C4-2B (cell line): Measurements from ENCODE around the gene TANC1.

Experiments
- H3K27ac ChIP-seq: fragments of 450-650 bp; 2 replicates; pipeline ENCODE4 v1.5.1; 2017
- ZFX ChIP-seq: fragments of 450-650 bp; IDR thresholded peaks from 2 replicates; pipeline ENCODE4 v1.6.1; 2017
- TF ChIP-seq, protein P1 (sequence below): fragments of 450-650 bp; conservative IDR thresholded peaks from 2 replicates; pipeline ENCODE4 v1.5.1; 2017; ENCODE audit warnings: mild to moderate bottlenecking

The TANC1 gene

DNA sequence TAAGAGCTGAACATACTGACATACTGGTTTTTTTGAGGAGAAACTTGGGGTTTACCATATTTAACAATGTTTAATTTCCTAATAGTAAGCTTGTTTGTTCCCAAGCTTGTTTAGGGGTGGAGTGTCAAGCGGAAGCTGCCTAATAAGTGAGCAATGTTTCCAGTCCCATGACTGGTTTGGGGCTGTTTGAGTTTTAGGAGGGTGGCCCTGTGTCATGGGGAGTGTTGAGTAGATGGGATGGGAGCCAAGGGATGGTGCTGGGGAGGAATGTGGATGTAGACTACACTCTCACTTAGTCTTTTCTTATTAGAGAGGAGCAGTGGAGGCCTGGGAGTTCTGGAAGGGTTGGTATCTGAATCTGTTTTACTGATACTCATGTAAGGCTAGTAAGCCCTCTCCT lies 128.5 kb downstream of the TANC1 start:
- no peak overlapping the region; the same call in 1 of the 2 replicates for H3K27ac ChIP-seq
- TF ChIP-seq ZFX = no peak
- TF ChIP-seq, protein P1, sequence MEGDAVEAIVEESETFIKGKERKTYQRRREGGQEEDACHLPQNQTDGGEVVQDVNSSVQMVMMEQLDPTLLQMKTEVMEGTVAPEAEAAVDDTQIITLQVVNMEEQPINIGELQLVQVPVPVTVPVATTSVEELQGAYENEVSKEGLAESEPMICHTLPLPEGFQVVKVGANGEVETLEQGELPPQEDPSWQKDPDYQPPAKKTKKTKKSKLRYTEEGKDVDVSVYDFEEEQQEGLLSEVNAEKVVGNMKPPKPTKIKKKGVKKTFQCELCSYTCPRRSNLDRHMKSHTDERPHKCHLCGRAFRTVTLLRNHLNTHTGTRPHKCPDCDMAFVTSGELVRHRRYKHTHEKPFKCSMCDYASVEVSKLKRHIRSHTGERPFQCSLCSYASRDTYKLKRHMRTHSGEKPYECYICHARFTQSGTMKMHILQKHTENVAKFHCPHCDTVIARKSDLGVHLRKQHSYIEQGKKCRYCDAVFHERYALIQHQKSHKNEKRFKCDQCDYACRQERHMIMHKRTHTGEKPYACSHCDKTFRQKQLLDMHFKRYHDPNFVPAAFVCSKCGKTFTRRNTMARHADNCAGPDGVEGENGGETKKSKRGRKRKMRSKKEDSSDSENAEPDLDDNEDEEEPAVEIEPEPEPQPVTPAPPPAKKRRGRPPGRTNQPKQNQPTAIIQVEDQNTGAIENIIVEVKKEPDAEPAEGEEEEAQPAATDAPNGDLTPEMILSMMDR = no peak

DNA sequence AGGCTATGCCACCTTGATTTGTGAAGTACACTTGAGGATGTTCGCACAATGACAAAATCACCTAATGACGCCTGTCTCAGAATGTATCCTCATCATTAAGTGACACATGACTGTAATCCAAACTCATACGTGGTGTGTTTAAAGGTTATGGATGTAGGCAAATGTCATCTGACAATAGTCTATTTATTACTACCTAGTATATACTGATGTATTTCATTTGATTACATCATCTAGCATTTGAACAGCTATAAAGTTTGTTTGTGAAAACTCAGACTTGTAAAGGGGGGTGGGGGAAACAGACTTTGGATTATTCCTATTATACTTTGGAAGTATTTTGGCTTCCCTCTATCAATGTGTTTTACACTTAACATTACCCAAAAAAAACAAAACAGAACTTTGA lies 129.9 kb downstream of the TANC1 start:
- H3K27ac ChIP-seq = no peak overlapping the region
- TF ChIP-seq, protein P1 = no peak
- TF ChIP-seq ZFX = no peak

DNA sequence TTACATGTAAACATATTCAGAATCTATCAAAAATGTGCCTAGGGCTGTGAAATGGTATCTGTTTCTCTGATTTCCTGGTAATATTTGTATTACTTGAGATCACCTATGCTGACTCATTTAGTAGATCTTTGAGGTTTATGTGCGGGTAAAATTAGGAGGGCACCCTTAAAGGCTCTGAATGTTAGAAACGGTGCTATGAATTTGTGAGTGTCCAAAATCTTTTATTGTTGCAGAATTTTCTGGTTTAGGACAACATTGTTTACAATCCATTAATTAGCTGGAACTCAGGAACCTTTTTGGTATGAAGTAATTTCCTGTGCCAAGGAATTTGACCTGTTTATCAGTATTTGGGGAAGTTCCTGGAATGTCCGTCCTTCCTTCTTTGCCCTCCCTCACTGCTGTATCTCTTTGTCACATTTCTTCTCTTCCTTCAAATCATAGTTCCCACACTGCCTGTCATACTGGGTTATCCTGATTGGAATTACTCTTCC lies 130.5 kb downstream of the TANC1 start:
- no peak overlapping the region for H3K27ac ChIP-seq
- TF ChIP-seq, protein P1 = no peak
- TF ChIP-seq ZFX = no peak

DNA sequence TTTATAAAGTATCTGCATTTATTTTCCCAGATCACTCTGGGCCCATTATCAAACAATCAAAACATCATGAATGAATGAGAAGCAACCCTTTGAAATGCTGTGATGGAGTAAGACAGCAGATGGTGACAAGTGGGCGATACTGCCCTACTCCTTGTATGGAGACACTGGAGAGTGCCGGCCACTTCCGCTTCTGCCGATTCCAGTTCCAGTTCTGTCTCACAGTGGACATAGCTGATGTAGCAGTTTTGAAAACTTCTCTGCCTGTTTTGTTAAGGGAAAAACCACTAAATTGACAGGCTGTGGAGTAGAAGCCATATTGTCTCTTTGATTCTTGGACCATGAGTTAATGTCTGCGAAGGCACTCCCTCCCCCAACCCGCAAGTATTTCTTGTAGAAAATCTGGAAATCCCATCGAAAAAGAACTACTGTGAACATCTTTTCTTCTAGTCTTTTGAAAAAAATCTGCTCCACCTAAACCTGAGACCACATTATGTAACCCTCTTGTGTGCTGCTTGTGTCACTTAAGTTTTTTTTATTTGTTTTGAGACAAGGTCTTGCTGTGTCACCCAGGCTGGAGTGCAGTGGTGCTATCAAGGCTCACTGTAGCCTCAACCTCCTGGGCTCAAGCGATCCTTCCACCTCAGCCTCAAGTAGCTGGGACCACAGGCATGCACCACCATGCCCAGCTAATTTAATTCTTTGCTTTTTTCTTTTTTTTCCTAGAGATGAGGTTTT lies 133.5 kb downstream of the TANC1 start:
- no peak overlapping the region for H3K27ac ChIP-seq
- TF ChIP-seq, protein P1 = no peak
- TF ChIP-seq ZFX = no peak

DNA sequence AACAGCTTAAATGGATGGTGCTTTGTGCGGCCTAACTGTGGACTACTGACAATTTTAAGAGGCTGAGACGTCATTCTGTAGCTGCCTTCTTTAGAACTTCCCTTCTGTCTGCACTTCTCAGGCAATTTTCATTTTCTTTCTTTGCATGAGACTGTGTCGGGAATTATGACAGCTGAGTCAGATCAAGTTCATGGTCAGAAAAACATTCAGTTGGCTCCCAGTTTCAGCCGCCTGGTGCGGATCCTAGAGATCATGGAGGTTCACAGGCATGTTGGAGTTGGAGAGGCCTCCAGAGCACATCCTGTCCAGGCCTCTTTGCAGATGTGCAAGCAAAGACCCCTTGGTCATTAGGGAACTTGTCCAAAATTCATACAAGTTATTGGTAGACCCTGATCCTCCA lies 135.0 kb downstream of the TANC1 start:
- no peak overlapping the region for H3K27ac ChIP-seq

DNA sequence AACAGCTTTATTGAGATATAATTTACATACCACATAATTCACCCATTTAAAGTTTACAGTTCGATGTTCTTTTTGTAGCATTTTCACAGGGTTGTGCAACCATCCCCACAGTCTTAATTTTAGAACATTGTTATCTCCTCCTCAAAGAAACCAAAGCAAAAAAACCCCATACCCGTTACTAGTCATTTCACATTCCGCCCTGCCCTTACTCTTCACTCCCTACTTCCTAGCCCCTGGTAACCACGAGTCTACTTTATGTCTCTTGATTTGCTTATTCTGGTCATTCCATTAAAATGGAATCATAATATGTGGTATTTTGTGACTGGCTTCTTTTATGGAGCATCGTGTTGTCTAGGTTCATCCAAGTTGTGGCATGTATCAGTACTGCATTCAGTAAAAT lies 137.7 kb downstream of the TANC1 start:
- no peak overlapping the region for H3K27ac ChIP-seq
- TF ChIP-seq, protein P1 = no peak
- no peak for TF ChIP-seq ZFX

More for the DNA sequence above, 135.0 kb downstream of the TANC1 start:
- TF ChIP-seq, protein P1 = no peak
- TF ChIP-seq ZFX = no peak

DNA sequence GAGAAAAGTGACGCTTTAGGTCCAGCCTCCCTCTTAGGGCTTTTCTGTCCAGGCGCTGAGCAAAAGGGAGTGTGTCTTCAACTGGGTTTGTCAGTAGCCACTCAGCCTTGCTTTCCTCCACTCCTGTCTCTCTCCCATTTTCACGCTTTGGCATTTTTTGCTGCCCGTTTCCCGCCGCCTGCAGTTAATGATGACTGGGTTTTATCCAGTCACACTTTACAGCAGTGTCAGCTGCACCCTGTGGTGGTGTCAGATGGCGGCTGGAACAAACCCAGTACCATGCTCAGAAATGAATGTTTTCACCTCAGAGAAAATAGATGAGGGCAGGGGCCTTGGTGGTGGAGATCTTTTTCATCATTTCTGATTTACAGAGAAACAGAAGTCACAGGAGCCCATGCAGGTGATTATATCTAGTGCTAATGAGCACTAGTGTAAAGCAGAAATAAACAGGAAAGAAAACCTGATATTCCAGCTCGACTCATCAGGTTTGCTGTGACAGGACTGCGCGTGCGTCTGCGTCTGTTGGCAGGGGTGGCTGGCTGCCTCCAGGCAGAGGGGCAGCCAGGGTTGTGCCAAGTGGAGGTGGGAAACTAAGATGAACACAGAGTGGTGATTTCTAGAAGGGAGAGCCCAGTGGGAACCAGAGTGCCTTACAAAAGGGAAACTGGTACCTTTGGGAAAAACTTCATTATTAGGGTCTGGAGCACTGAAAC lies 139.9 kb downstream of the TANC1 start:
- no peak for TF ChIP-seq ZFX
- TF ChIP-seq, protein P1 = no peak
- H3K27ac ChIP-seq = peak overlapping the region; percentile 67
